Stimulated activated CD8-positive, alpha-beta memory T cell treated with anti-CD3 and anti-CD28 coated beads, Interleukin-4, amount 100 ng/mL, for 1 hour (primary cell): ENCODE data around the gene MAP6.

ENCODE experiments used
- DNase-seq, 2 donors: peaks; one replicate each; pipeline ENCODE4 v3.0.0-alpha.2; 2020; ENCODE audit warnings: low read depth in 2 of 2, low spot score in 1 of 2

Gene MAP6

GRCh38 chr11:75632450-75632849 lies 36.4 kb downstream of the MAP6 start:
- DNase-seq = no peak

GRCh38 chr11:75631086-75631730 lies 37.6 kb downstream of the MAP6 start:
- no peak for DNase-seq

GRCh38 chr11:75627906-75628668 lies 40.8 kb downstream of the MAP6 start:
- no peak for DNase-seq

- no peak for DNase-seq
Observed at GRCh38 chr11:75626889-75627529, 41.8 kb downstream of the MAP6 start.

GRCh38 chr11:75625991-75626888 lies 42.6 kb downstream of the MAP6 start:
- no peak for DNase-seq

DNA sequence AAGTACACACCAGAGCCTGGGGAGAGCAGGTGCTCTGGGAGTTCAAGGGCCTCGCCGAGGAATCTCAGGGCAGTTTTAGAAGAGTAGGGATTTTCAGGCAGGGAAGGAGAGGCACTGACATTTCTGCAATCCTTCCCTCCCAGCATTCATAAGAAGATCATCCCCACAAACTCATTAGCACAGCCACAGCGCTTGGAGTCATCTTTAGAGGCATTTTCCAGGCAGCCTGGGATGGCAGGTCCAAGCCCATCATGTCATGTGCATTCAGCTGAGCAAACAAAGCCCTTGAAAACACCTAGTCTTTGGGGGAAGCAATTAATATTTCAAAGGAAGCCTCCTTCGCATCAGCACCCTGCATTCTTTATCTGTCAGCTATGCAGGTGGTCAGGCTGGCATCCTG lies 43.8 kb downstream of the MAP6 start:
- DNase-seq = no peak

DNA sequence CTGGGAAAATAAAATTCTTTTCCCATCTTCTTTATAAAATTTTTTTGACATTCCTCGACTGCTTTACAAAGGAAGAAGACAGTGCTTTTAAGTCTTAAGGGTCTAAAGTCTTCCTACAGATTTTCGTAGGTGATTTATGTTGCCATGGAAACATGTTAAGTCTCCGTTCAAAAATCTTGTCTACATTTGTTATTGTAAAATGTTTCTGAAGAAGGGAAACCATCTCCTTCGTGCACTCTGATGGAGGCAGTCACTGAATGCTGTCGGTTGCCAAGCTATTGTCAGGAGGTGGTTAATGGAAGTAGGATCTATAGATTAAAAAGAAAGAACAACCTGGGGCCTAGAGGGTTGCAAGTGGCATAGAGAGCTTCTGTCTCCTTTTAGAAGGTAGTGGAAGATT lies 52.6 kb downstream of the MAP6 start:
- no peak for DNase-seq

DNA sequence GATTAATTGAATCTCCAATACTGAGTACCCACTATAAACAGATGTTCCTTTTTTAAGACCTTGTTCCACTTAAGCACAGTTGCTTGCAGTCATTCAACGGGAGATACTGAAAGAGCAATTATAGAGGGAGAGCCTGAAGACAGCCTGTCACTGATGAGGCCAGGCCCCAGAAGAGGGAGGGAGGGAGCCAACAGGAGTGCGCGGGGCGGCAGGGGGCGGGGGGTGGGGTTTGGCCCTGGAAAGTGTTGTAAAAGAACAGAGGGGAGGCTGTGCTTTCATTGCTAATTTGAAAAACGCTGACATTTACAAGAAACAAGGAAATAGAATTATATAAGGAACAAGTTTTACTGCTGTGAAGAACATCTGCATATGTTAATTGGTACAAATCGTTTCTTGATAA lies 53.1 kb downstream of the MAP6 start:
- no peak for DNase-seq

GRCh38 chr11:75611823-75612222 lies 57.0 kb downstream of the MAP6 start:
- no peak for DNase-seq

- DNase-seq = no peak
Observed at GRCh38 chr11:75606099-75606498, 62.7 kb downstream of the MAP6 start.

DNA sequence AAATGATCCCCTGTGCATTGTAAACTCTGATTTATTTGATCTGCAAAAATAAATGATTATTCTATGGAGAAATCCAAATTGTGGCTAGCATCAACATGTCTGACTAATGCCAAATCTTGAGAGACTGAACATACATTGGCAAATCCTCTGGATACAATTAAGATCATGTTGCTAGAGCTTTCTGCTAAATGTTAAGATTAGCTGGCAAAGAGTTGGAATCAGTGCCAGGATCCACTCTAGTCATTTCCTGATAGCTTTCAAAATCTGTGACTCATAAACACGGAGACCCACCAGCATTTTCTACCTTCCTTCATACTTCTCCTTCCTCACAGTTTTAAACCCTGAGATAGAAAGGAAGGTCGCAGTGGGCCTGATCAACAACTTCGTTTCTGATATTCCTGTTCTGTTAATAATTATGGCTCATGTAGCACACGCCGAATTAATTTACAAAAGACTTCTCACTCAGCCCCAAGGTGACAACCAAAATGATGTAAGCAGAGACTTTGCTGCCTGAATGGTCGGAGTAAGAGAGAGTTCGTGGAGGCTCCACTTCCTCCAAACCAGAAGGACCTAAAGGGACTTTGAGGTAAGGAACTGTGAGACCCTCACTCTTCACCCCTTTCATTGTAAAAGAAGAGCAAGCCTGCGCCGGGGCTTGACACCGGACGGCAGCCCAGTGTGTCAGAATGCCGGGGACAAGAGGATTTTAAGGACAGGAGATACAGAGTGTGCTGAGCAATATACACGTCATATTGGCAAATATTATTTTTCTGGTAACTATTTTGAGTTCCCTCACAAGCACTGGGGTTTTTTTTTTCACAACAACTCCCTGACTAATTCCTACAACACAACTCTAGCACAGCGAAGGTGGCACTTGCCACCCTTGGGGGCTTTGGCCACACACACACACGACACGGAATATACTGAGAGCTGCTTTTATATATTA lies 64.8 kb downstream of the MAP6 start:
- DNase-seq = no peak

- DNase-seq = no peak
Observed at GRCh38 chr11:75602951-75603350, 65.9 kb downstream of the MAP6 start.

DNA sequence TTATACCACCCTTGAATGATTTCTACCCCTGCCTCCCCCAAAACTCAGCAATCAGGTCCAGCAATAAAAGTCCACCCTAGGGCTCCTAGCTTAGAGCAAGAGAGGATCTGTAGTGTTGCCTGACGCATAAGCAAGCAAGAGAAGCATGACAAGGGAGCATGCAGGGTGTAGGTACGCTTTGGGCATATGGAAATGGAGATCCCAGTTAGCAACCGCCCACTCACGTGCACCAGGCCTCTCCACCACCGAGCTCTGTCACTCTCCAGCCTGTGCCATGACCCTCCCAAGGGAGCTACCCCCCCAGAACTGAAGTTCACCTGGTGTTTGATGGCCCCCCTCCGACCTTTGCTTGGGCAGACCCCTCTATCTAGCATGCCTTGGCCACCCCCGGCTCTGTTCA lies 67.3 kb downstream of the MAP6 start:
- no peak for DNase-seq

GRCh38 chr11:75600356-75600755 lies 68.5 kb downstream of the MAP6 start:
- no peak for DNase-seq

DNA sequence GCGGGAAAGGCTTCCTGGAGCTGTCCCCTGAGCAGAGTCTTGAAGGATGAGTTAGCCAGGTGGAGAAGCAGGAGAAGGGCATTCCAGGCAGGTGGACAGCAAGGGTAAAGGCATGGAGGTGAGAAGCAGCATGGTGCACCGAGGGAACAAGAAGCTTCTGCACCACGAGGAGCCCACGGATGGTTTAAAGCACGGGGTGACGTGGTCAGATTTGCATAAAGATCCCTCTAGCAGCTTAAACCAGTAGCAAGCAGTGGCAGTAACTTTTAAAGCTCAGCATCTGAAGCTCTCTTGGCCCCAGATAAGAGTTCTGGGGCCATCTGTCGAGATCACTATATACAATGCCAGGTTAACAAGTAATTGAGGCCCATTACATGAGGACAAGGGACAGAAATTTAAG lies 69.9 kb downstream of the MAP6 start:
- no peak for DNase-seq

DNA sequence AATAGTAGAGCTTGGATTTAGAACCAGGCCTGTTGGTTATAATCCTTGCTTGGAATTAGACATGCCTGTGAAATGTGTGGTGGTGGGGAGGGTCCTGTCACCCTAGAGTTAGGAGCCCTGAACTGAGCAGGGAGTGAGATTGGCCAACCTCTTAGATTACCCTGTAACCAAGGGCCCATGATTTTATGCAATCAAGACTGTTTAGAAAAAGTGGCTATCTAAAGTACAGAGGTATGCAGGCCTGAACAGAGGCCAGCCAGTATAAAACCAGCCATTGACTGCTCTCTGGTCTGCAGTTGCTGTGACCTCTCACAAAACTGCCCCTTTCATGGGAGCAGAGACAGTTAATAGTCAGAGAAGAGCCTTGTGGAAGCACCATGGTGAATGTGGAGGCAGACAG lies 70.6 kb downstream of the MAP6 start:
- DNase-seq = no peak

GRCh38 chr11:75597636-75598035 lies 71.2 kb downstream of the MAP6 start:
- no peak for DNase-seq

DNA sequence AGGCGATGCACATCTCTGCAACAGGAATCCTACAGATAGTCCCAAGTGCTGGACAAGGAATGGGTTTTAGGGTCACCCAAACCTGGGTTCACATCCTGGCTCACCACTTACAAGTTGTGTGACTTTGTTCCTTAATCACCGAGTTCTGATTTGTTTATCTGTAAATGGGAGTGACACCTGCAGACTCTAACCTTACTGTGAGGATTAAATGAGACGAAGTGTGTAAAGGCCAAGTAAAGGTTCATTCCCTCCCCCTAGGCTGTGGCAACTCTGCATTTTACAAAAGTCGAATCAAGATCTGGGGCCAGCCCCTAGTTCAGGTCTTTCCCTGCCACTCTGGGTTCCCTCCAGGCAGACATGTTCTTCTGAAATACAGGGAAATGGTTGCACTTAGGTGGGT lies 71.9 kb downstream of the MAP6 start:
- no peak for DNase-seq

- no peak for DNase-seq
Observed at GRCh38 chr11:75595429-75595828, 73.4 kb downstream of the MAP6 start.

DNA sequence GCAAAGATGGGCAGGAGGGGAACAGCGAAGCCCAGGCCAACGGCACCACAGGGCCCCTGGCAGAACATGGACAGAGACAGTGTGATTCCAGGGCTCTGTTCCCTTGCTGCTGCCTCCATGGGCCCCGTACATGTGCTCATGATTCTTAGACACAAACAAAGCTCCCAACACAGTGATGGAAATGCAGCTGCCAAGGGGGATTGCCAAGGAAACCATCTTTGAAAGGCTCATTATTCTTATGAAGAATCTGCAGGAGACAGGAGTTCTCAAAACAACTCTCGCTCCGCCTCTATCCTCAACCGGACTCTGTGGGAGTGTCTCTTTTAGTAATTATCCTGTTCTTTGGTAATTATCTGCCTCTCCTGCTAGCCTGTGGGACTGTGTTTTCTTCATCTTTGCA lies 74.6 kb downstream of the MAP6 start:
- no peak for DNase-seq
